Kidney (tissue), 14 donors: Measurements from ENCODE around the gene RSBN1L. TPM values are rescaled to one million over a fixed set of nuclear protein-coding genes. Genes with fewer than 3 reads are reported as not detected.

Source experiments
- DNase-seq, 5 donors: peaks; one replicate each; pipeline ENCODE4 v3.0.0-alpha.2; 2013 to 2020
- FAIRE-seq: peaks from 2 replicates; lab custom pipeline; 2012; peaks lifted over from hg19 to GRCh38; lab: Jason Lieb, UNC
- H3K27ac ChIP-seq, 2 donors: one replicate each; pipeline ENCODE4 v1.7.0; 2013; ENCODE audit warnings: low read depth in 2 of 2, low read length in 2 of 2, inconsistent platforms in 1 of 2
- H3K27me3 ChIP-seq: one replicate; pipeline ENCODE4 v1.7.1; 2013; ENCODE audit warnings: low read length, inconsistent platforms; ENCODE audit not compliant: control insufficient read depth, insufficient read depth
- H3K36me3 ChIP-seq, 3 donors: one replicate each; pipeline versions ENCODE4 v1.7.0 to v1.7.1; 2013; ENCODE audit warnings: low read length in 3 of 3, control low read depth in 1 of 3, inconsistent platforms in 1 of 3; ENCODE audit not compliant: insufficient read depth in 3 of 3, control insufficient read depth in 2 of 3
- H3K4me1 ChIP-seq, 3 donors: one replicate each; pipeline versions ENCODE4 v1.7.0 to v1.7.1; 2013; ENCODE audit warnings: low read length in 3 of 3, inconsistent platforms in 1 of 3, low read depth in 1 of 3; ENCODE audit not compliant: control insufficient read depth in 2 of 3, insufficient read depth in 2 of 3
- H3K4me3 ChIP-seq, 3 donors: one replicate each; pipeline versions ENCODE4 v1.7.0 to v1.8.1; 2013; ENCODE audit warnings: low read length in 3 of 3, control low read depth in 1 of 3, inconsistent platforms in 1 of 3
- H3K9ac ChIP-seq, 3 donors: one replicate each; pipeline versions ENCODE4 v1.7.0 to v1.7.1; 2013; ENCODE audit warnings: low read length in 3 of 3, control low read depth in 1 of 3, inconsistent platforms in 1 of 3
- H3K9me3 ChIP-seq, 3 donors: one replicate each; pipeline versions ENCODE4 v1.7.0 to v1.7.1; 2013; ENCODE audit warnings: low read length in 3 of 3, control low read depth in 1 of 3, inconsistent platforms in 1 of 3; ENCODE audit not compliant: control insufficient read depth in 2 of 3, insufficient read depth in 1 of 3
- intact Hi-C: fragments of 100-400 bp; cut with DNase I; formaldehyde crosslinking; loops from one replicate; pipeline ENCODE4 v1.11.1; 2022
- polyA plus RNA-seq: library from polyadenylated mRNA; stranded (reverse); fragments of 350-450 nt; fragmentation: Illumina TruSeq; extraction: RNeasy Lipid Tissue Mini Kit (QIAGEN cat#74804); gene quantifications from one replicate; pipeline ENCODE4 v1.2.3, GENCODE V29; 2014; ENCODE audit warnings: low read depth, low replicate concordance; ENCODE audit not compliant: insufficient read depth
- total RNA-seq: library from RNA; stranded (reverse); fragmentation: NEBNext Ultra II Directional; extraction: Animal tissue kit (Norgen Biotek cat#: 25700); gene quantifications from one replicate; pipeline ENCODE4 v1.2.1, GENCODE V29; 2021
- TF ChIP-seq, protein P1 (sequence below): IDR thresholded peaks from 3 replicates; pipeline ENCODE4 v1.5.1; 2012; ENCODE audit warnings: mild to moderate bottlenecking, moderate library complexity, borderline replicate concordance; ENCODE audit not compliant: insufficient read depth; ENCODE audit errors: extremely low read depth
- donor health status: control.
- donor health status: control.
- donor health status: control.
- donor health status: control.
- donor health status: control.
- donor health status: DM: yes; HTN: yes; CAD: no.
- donor health status: Normal renal cell carcinoma (clear cell type).

The RSBN1L gene
- total and polyA plus RNA-seq, 2 donors from 2014 or later, result 7.3 to 18.0 TPM

- no peak overlapping the region for H3K4me3 ChIP-seq
- intact Hi-C loops, result no loop called here
- H3K9ac ChIP-seq, result no peak overlapping the region
- no peaks in the 10 kb centered on the region for H3K9me3 ChIP-seq
- H3K27me3 ChIP-seq, result no peaks in the 10 kb centered on the region
- TF ChIP-seq, protein P1, sequence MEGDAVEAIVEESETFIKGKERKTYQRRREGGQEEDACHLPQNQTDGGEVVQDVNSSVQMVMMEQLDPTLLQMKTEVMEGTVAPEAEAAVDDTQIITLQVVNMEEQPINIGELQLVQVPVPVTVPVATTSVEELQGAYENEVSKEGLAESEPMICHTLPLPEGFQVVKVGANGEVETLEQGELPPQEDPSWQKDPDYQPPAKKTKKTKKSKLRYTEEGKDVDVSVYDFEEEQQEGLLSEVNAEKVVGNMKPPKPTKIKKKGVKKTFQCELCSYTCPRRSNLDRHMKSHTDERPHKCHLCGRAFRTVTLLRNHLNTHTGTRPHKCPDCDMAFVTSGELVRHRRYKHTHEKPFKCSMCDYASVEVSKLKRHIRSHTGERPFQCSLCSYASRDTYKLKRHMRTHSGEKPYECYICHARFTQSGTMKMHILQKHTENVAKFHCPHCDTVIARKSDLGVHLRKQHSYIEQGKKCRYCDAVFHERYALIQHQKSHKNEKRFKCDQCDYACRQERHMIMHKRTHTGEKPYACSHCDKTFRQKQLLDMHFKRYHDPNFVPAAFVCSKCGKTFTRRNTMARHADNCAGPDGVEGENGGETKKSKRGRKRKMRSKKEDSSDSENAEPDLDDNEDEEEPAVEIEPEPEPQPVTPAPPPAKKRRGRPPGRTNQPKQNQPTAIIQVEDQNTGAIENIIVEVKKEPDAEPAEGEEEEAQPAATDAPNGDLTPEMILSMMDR, result no peak
- DNase-seq, result peak in 1 of 5 donors; percentile 10
- peak overlapping the region in 1 of 2 donors; percentile 30 for H3K27ac ChIP-seq
- H3K4me1 ChIP-seq, result peaks cover 0 to 32% (median 8%) of the 10 kb centered on the region in 3 donors
- no peak for FAIRE-seq
- H3K36me3 ChIP-seq, result no peaks in the 10 kb centered on the region
These were observed 64.7 kb downstream of the RSBN1L start for GRCh38 chr7:77760809-77761453.

DNA sequence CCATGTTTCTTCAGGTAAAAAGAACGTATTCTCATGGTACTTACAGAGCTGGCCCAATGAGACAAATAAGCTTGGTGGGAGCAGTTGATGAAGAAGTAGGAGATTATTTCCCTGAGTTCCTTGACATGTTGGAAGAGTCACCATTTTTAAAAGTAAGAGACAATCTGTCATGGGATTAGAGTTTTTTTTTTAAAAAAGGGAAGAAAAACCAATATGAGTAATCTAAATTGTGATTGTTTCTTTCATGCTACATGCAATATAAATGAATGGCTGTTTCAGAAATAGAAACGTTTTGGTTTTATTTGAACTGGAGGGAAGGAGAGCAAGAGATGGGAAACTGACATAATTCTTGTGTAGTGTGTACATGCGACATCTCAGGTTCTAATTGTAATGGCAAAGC, 69.2 kb downstream of the RSBN1L start:
- Histone ChIP-seq H3K27me3 (no peaks in the 10 kb centered on the region), H3K36me3 (no peaks in the 10 kb centered on the region), H3K4me1 (peaks cover 0 to 19% (median 6%) of the 10 kb centered on the region in 3 donors), H3K9ac (no peak overlapping the region), H3K27ac (peak overlapping the region in 1 of 2 donors; percentile 54), H3K4me3 (no peak overlapping the region), H3K9me3 (no peaks in the 10 kb centered on the region)
- TF ChIP-seq, protein P1, result no peak
- no peak for DNase-seq
- intact Hi-C loops, result no loop called here
- no peak for FAIRE-seq

DNA sequence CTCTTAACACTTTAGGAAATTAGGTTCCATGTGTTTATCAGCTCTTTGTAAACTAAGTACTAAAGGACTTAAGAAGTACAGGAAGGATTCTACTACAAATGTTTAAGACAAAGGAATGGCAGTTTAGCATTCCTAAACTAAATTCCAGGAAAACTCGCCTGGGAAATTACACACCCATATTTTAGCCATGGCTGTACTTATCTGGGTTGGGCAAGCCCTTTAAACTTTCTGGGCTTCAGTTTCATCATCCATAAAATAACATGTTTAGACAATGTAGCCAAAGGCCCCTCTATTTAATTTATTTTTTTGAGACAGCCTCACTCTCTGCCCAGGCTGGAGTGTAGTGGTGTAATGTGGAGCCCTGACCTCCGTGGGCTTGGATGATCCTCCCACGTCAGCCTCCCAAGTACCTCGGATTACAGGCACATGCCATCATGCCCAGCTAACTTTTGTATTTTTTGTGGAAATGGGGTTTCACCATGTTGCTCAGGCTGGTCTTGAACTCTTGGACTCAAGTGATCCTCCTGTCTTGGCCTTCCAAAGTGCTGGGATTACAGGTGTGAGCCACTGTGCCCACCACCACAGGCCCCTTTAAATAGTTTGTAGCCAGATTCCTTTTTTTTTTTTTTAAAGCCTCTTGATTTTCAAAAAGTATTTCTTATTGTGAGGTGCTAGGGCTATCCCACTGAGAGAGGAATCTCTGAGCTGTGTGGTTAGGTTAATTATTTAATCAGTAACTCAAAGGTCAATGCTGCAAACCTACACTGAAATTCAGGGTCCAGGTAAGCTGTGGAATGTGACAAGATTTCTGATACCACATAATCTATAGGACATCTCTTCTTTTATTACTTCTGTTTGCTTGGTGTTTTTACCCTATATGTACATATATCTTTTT, 69.9 kb downstream of the RSBN1L start:
- TF ChIP-seq, protein P1, result no peak
- DNase-seq, result peak in 2 of 5 donors; percentile 32 to 42
- intact Hi-C loops, result no loop called here
- Histone ChIP-seq H3K4me1 (peaks cover 0 to 18% (median 6%) of the 10 kb centered on the region in 3 donors), H3K36me3 (no peaks in the 10 kb centered on the region), H3K4me3 (no peak overlapping the region), H3K9ac (no peak overlapping the region), H3K27ac (peak overlapping the region; percentile 54 to 69), H3K9me3 (no peaks in the 10 kb centered on the region), H3K27me3 (no peaks in the 10 kb centered on the region)
- no peak for FAIRE-seq
